HepG2 (cell line): Measurements from ENCODE around the gene CEACAM3. TPM values are rescaled to one million over a fixed set of nuclear protein-coding genes. Genes with fewer than 3 reads are reported as not detected.

Experiments
- ATAC-seq: fragments of 200-7000 bp; cut with Tn5 transposase; 3 replicates; pipeline ENCODE4 v1.9.1; 2020; ENCODE audit warnings: mild to moderate bottlenecking, moderate library complexity
- BruUV-seq: library from RNA; stranded (reverse); fragments of 400-500 nt; replicated peaks from 2 replicates; lab custom pipeline; 2021; lab: Mats Ljungman, UMichigan
- CTCF ChIA-PET: fragments of 300-600 bp; formaldehyde crosslinking; extraction: SDS; loops from one replicate; lab custom pipeline; 2021; ENCODE audit warnings: low total read pairs, inconsistent platforms, low intra/inter-chr PET ratio; lab: Yijun Ruan, JAX
- POLR2A ChIA-PET: fragments of 350-600 bp; sonication (Branson Sonifier 250); formaldehyde crosslinking; loops from one replicate; lab custom pipeline; 2020; ENCODE audit warnings: antibody characterized with exemption, inconsistent platforms; lab: Yijun Ruan, JAX
- DNase-seq: peaks from one replicate; pipeline ENCODE4 v3.0.0-alpha.2; 2015; ENCODE audit warnings: low spot score
- FAIRE-seq: peaks from 3 replicates; lab custom pipeline; 2011; peaks lifted over from hg19 to GRCh38; lab: Jason Lieb, UNC
- H2AFZ ChIP-seq: one replicate; pipeline ENCODE4 v1.6.1; 2011; ENCODE audit warnings: low read length, inconsistent platforms
- H3K27ac ChIP-seq: fragments of 300-600 bp; 3 replicates; pipeline ENCODE4 v1.8.0; 2011; ENCODE audit warnings: mixed run types, mild to moderate bottlenecking, mixed read lengths, low read length, inconsistent platforms; ENCODE audit not compliant: insufficient read depth; ENCODE audit errors: extremely low read length
- H3K27me3 ChIP-seq, 2 experiments: fragments of 200-600 bp in 1 of 2; 2 replicates in 1 of 2; 3 replicates in 1 of 2; pipeline versions ENCODE4 v1.6.0 to v1.8.0; 2011; ENCODE audit warnings: low read length in 2 of 2, mild to moderate bottlenecking in 2 of 2, moderate library complexity in 2 of 2, inconsistent platforms in 1 of 2; ENCODE audit not compliant: insufficient read depth in 2 of 2, control insufficient read depth in 1 of 2
- H3K36me3 ChIP-seq, 2 experiments: fragments of 200-600 bp in 1 of 2; replicated peaks in 1 of 2; 2 replicates in 1 of 2; 3 replicates in 1 of 2; pipeline versions ENCODE4 v1.5.1 to v1.8.0; 2011; ENCODE audit warnings: low read length in 2 of 2, inconsistent platforms in 1 of 2; ENCODE audit not compliant: insufficient read depth in 2 of 2, control insufficient read depth in 1 of 2
- H3K4me1 ChIP-seq: 2 replicates; pipeline ENCODE4 v1.5.1; 2012; ENCODE audit warnings: low read length, inconsistent platforms; ENCODE audit not compliant: insufficient read depth
- H3K4me2 ChIP-seq: 2 replicates; pipeline ENCODE4 v1.6.0; 2011; ENCODE audit warnings: low read depth, low read length, inconsistent platforms
- H3K4me3 ChIP-seq, 3 experiments: fragments of 200-600 bp in 1 of 3; sonication (generic), shearing (Covaris generic) in 1 of 3; replicated peaks in 1 of 3; 2 replicates each; pipeline ENCODE4 v1.5.1; 2011 to 2016; ENCODE audit warnings: low read length in 3 of 3, inconsistent platforms in 2 of 3, low read depth in 2 of 3, mild to moderate bottlenecking in 2 of 3, control low read depth in 1 of 3, mixed read lengths in 1 of 3; ENCODE audit not compliant: insufficient read depth in 1 of 3
- H3K79me2 ChIP-seq: one replicate; pipeline ENCODE4 v1.6.1; 2011; ENCODE audit warnings: low read length, inconsistent platforms; ENCODE audit not compliant: insufficient read depth
- H3K9ac ChIP-seq: 2 replicates; pipeline ENCODE4 v1.6.0; 2011; ENCODE audit warnings: mild to moderate bottlenecking, low read depth, low read length, inconsistent platforms; ENCODE audit not compliant: insufficient read depth
- H3K9me3 ChIP-seq: 2 replicates; pipeline ENCODE4 v1.5.1; 2012; ENCODE audit warnings: mild to moderate bottlenecking, low read length
- H4K20me1 ChIP-seq: 2 replicates; pipeline ENCODE4 v1.6.0; 2011; ENCODE audit warnings: inconsistent platforms, mild to moderate bottlenecking, low read length, moderate library complexity; ENCODE audit not compliant: insufficient read depth
- AGO1 ChIP-seq: fragments of 200-400 bp; formaldehyde crosslinking; IDR thresholded peaks from 2 replicates; pipeline ENCODE4 v1.6.1; 2017; ENCODE audit warnings: mild to moderate bottlenecking, low read depth, low read length, moderate library complexity; ENCODE audit not compliant: poor library complexity, severe bottlenecking
- ASH2L ChIP-seq: fragments of 300-600, 200-600 bp; sonication (generic); IDR thresholded peaks from 2 replicates; pipeline ENCODE4 v1.7.0; 2017; ENCODE audit warnings: low read depth, mild to moderate bottlenecking, moderate library complexity, mixed read lengths, low read length; ENCODE audit not compliant: insufficient read length
- CHCHD3 ChIP-seq: sonication (generic); formaldehyde crosslinking; IDR thresholded peaks from 2 replicates; pipeline ENCODE4 v1.8.0; 2022; ENCODE audit warnings: mild to moderate bottlenecking, missing genetic modification reagents, moderate library complexity
- KDM1A ChIP-seq: IDR thresholded peaks from 2 replicates; pipeline ENCODE4 v1.6.1; 2016; ENCODE audit warnings: missing compliant biosample characterization
- MEIS1 ChIP-seq: sonication (generic); formaldehyde crosslinking; IDR thresholded peaks from 2 replicates; pipeline ENCODE4 v1.9.0; 2021; ENCODE audit warnings: mild to moderate bottlenecking, missing genetic modification reagents, moderate library complexity, borderline replicate concordance
- MTA3 ChIP-seq: sonication (generic); formaldehyde crosslinking; IDR thresholded peaks from 2 replicates; pipeline ENCODE4 v1.4.0; 2020; ENCODE audit warnings: missing genetic modification reagents
- RXRB ChIP-seq: IDR thresholded peaks from 2 replicates; pipeline ENCODE4 v1.6.1; 2016; ENCODE audit warnings: borderline replicate concordance, missing genetic modification reagents, missing compliant biosample characterization
- THAP11 ChIP-seq: IDR thresholded peaks from 2 replicates; pipeline ENCODE4 v1.6.1; 2016; ENCODE audit warnings: missing biosample characterization, missing genetic modification reagents
- ZNF615 ChIP-seq: sonication (generic); formaldehyde crosslinking; IDR thresholded peaks from 2 replicates; pipeline ENCODE4 v1.5.0; 2020; ENCODE audit warnings: mild to moderate bottlenecking, missing genetic modification reagents, borderline replicate concordance
- ZNF7 ChIP-seq: IDR thresholded peaks from 2 replicates; pipeline ENCODE4 v1.6.1; 2016; ENCODE audit warnings: missing biosample characterization, missing genetic modification reagents
- WGBS: methylation state at CpG from one replicate; pipeline ENCODE4 v1.1.6; 2017; ENCODE audit warnings: low lambda C conversion rate; 5-methylcytosine and 5-hydroxymethylcytosine counted together
- in situ Hi-C: cut with HindIII; loops from 2 replicates; pipeline ENCODE4 v1.10.0; 2017; ENCODE audit warnings: low pct_unique_long_range_greater_than_20kb; ENCODE audit not compliant: extremely low pct_ligation_motif_present
- intact Hi-C: fragments of 100-400 bp; cut with micrococcal nuclease; formaldehyde crosslinking; loops from one replicate; pipeline ENCODE4 v1.10.0; 2022; ENCODE audit not compliant: unreplicated experiment
- polyA plus RNA-seq, 8 experiments: library from polyadenylated mRNA; depleted of rRNA in 3 of 8; stranded (reverse) in 7 of 8; unstranded in 1 of 8; fragments of >200 nt; fragmentation: Illumina TruSeq in 4 of 8; extraction: Trizol in 4 of 8; gene quantifications; 2 replicates each; pipeline versions ENCODE4 v1.2.1 to v1.2.3, GENCODE V29; 2011 to 2016; ENCODE audit warnings: low read depth in 4 of 8, missing spikeins in 1 of 8, mixed read lengths in 1 of 8; ENCODE audit not compliant: insufficient read depth in 1 of 8
- total RNA-seq, 5 experiments: library from RNA; depleted of rRNA; stranded (reverse); fragments of >200 nt; fragmentation: Illumina TruSeq; extraction: Trizol; gene quantifications; 2 replicates each; pipeline ENCODE4 v1.2.3, GENCODE V29; 2016; ENCODE audit warnings: low read depth in 1 of 5
- TF ChIP-seq, protein P1 (sequence below), 2 experiments: sonication (generic) in 1 of 2; formaldehyde crosslinking in 1 of 2; IDR thresholded peaks; 2 replicates each; pipeline versions ENCODE4 v1.6.1 to v1.9.0; 2014 to 2022; ENCODE audit warnings: antibody characterized with exemption in 1 of 2, borderline replicate concordance in 1 of 2, inconsistent platforms in 1 of 2, low read depth in 1 of 2, missing genetic modification reagents in 1 of 2
- TF ChIP-seq, protein P2 (sequence below): sonication (generic); formaldehyde crosslinking; IDR thresholded peaks from 2 replicates; pipeline ENCODE4 v1.9.0; 2021; ENCODE audit warnings: missing genetic modification reagents, mild to moderate bottlenecking, borderline replicate concordance

CEACAM3 gene
- total and polyA plus RNA-seq, 2 of the 13 experiments (the other 11 are each of a cell fraction or from before 2014, with no cell fraction given), result not detected

GRCh38 chr19:41758846-41759245, 37.5 kb upstream of the CEACAM3 start (continued):
- TF ChIP-seq ZNF7 (CRISPR knock-in tag) (no peak), ZNF615 (no peak)

DNA sequence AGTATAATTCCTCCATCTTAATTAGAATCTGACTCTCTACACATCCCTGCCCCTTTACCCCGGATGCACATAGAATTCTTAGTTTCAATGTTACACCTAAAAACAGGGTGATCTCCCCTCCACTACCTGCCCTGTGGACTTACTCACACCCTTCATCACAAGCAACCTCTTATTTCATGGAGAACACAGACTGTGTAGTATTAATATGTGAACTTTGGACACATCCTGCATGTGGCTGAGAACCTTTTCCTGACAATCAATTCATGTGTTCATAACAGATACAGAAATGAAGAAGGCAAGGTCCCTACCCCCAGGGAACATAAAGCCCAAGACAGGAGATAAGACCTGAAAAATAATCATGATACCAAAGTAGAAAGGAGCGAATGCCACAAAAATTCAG, 29.3 kb upstream of the CEACAM3 start:
- no peak overlapping the region for H3K9ac ChIP-seq
- no peaks in the 10 kb centered on the region for H3K79me2 ChIP-seq
- no TSS peak for BruUV-seq
- H3K4me3 ChIP-seq, result no peak overlapping the region
- no peaks in the 10 kb centered on the region for H3K36me3 ChIP-seq
- in situ Hi-C loops, result no loop called here
- H3K27me3 ChIP-seq, result peaks cover 1 to 7% of the 10 kb centered on the region in 2 experiments; a peak in 1 of 5 replicates
- no peak for DNase-seq
- no peak for ATAC-seq
- no peaks in the 10 kb centered on the region for H3K4me1 ChIP-seq
- TF ChIP-seq CHCHD3 (CRISPR knock-in tag) (no peak), KDM1A (CRISPR knock-in tag) (no peak), ASH2L (no peak), MEIS1 (CRISPR knock-in tag) (no peak), MTA3 (no peak), RXRB (CRISPR knock-in tag) (no peak), THAP11 (CRISPR knock-in tag) (no peak), AGO1 (no peak)
- TF ChIP-seq, protein P1, sequence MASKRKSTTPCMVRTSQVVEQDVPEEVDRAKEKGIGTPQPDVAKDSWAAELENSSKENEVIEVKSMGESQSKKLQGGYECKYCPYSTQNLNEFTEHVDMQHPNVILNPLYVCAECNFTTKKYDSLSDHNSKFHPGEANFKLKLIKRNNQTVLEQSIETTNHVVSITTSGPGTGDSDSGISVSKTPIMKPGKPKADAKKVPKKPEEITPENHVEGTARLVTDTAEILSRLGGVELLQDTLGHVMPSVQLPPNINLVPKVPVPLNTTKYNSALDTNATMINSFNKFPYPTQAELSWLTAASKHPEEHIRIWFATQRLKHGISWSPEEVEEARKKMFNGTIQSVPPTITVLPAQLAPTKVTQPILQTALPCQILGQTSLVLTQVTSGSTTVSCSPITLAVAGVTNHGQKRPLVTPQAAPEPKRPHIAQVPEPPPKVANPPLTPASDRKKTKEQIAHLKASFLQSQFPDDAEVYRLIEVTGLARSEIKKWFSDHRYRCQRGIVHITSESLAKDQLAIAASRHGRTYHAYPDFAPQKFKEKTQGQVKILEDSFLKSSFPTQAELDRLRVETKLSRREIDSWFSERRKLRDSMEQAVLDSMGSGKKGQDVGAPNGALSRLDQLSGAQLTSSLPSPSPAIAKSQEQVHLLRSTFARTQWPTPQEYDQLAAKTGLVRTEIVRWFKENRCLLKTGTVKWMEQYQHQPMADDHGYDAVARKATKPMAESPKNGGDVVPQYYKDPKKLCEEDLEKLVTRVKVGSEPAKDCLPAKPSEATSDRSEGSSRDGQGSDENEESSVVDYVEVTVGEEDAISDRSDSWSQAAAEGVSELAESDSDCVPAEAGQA (IDR thresholded peaks at IDR 0.05; ENCODE audit: low read depth), result no peak
- TF ChIP-seq, protein P1 (CRISPR knock-in tag; IDR thresholded peaks at IDR 0.05; ENCODE audit: borderline replicate concordance), result no peak
- TF ChIP-seq, protein P2, sequence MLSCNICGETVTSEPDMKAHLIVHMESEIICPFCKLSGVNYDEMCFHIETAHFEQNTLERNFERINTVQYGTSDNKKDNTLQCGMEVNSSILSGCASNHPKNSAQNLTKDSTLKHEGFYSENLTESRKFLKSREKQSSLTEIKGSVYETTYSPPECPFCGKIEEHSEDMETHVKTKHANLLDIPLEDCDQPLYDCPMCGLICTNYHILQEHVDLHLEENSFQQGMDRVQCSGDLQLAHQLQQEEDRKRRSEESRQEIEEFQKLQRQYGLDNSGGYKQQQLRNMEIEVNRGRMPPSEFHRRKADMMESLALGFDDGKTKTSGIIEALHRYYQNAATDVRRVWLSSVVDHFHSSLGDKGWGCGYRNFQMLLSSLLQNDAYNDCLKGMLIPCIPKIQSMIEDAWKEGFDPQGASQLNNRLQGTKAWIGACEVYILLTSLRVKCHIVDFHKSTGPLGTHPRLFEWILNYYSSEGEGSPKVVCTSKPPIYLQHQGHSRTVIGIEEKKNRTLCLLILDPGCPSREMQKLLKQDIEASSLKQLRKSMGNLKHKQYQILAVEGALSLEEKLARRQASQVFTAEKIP, result no peak
- no peaks in the 10 kb centered on the region for H4K20me1 ChIP-seq
- no peak overlapping the region for H3K27ac ChIP-seq
- no peak overlapping the region for H3K4me2 ChIP-seq
- no peaks in the 10 kb centered on the region for H3K9me3 ChIP-seq
- FAIRE-seq, result no peak
- no peak overlapping the region for H2AFZ ChIP-seq
- ChIA-PET POLR2A (no interaction called here), CTCF (no interaction called here)
- 43% methylated on average over 2 of the region's 2 CpGs for WGBS
- intact Hi-C loops, result no loop called here
